K562 (cell line): ENCODE measurements around the gene EPS8. TPM values are rescaled to one million over a fixed set of nuclear protein-coding genes. Genes with fewer than 3 reads are reported as not detected.

Experiments used
- ATAC-seq: fragments of 200-7000 bp; cut with Tn5 transposase; 3 replicates; pipeline ENCODE4 v1.9.1; 2020; ENCODE audit warnings: moderate library complexity
- BruUV-seq: library from RNA; stranded (reverse); fragments of 400-500 nt; replicated peaks from 2 replicates; lab custom pipeline; 2021; lab: Mats Ljungman, UMichigan
- CTCF ChIA-PET: fragments of 300-600 bp; formaldehyde crosslinking; extraction: SDS; loops from one replicate; lab custom pipeline; 2021; ENCODE audit warnings: low intra/inter-chr PET ratio; lab: Yijun Ruan, JAX
- POLR2A ChIA-PET: fragments of 300-600, 350-650 bp; sonication (Branson Sonifier 250); formaldehyde crosslinking; extraction: SDS; loops from one replicate; lab custom pipeline; 2021; ENCODE audit warnings: antibody characterized with exemption, inconsistent platforms; lab: Yijun Ruan, JAX
- DNase-seq, 4 experiments: peaks; one replicate each; pipeline versions ENCODE4 v3.0.0 to v3.0.0-alpha.2; 2011 to 2018; ENCODE audit warnings: low spot score in 3 of 4, mixed read lengths in 3 of 4; ENCODE audit errors: extremely low read depth in 1 of 4
- FAIRE-seq: peaks from 2 replicates; lab custom pipeline; 2011; peaks lifted over from hg19 to GRCh38; lab: Jason Lieb, UNC
- H2AFZ ChIP-seq: 2 replicates; pipeline ENCODE4 v1.6.0; 2011; ENCODE audit warnings: low read depth, low read length, control low read depth, inconsistent platforms
- H3K27ac ChIP-seq: fragments of 200-600 bp; 3 replicates; pipeline ENCODE4 v1.8.0; 2011; ENCODE audit warnings: low read depth, mild to moderate bottlenecking, control low read depth, inconsistent platforms, low read length, moderate library complexity, mixed read lengths; ENCODE audit errors: extremely low read depth
- H3K27me3 ChIP-seq, 2 experiments: fragments of 300-600 bp in 1 of 2; 2 replicates in 1 of 2; 3 replicates in 1 of 2; pipeline versions ENCODE4 v1.6.0 to v1.8.0; 2011; ENCODE audit warnings: inconsistent platforms in 2 of 2, low read length in 2 of 2, mild to moderate bottlenecking in 1 of 2, mixed read lengths in 1 of 2, moderate library complexity in 1 of 2; ENCODE audit not compliant: control insufficient read depth in 2 of 2, insufficient read depth in 2 of 2
- H3K36me3 ChIP-seq: fragments of 300-600 bp; 3 replicates; pipeline ENCODE4 v1.8.0; 2011; ENCODE audit warnings: mild to moderate bottlenecking, low read length, inconsistent platforms; ENCODE audit not compliant: control insufficient read depth, insufficient read depth
- H3K4me1 ChIP-seq, 2 experiments: fragments of 200-600 bp in 1 of 2; replicated peaks in 1 of 2; 2 replicates in 1 of 2; 3 replicates in 1 of 2; pipeline versions ENCODE4 v1.5.1 to v1.8.0; 2011; ENCODE audit warnings: inconsistent platforms in 2 of 2, low read length in 2 of 2, mild to moderate bottlenecking in 1 of 2, mixed read lengths in 1 of 2, moderate library complexity in 1 of 2; ENCODE audit not compliant: control insufficient read depth in 2 of 2, insufficient read depth in 2 of 2
- H3K4me2 ChIP-seq: 2 replicates; pipeline ENCODE4 v1.6.1; 2011; ENCODE audit warnings: low read length, control low read depth, inconsistent platforms, mixed read lengths; ENCODE audit not compliant: insufficient read depth
- H3K4me3 ChIP-seq: fragments of 200-600 bp; sonication (generic), shearing (Covaris generic); 2 replicates; pipeline ENCODE4 v1.5.1; 2016; ENCODE audit warnings: control low read depth, inconsistent platforms
- H3K79me2 ChIP-seq: fragments of 200-600 bp; 3 replicates; pipeline ENCODE4 v1.8.0; 2011; ENCODE audit warnings: low read length, inconsistent platforms; ENCODE audit not compliant: control insufficient read depth, insufficient read depth
- H3K9ac ChIP-seq, 2 experiments: 2 replicates each; pipeline versions ENCODE4 v1.6.0 to v1.6.1; 2011; ENCODE audit warnings: low read depth in 2 of 2, low read length in 2 of 2, control low read depth in 1 of 2, inconsistent platforms in 1 of 2, mild to moderate bottlenecking in 1 of 2, mixed read lengths in 1 of 2; ENCODE audit not compliant: insufficient read depth in 1 of 2
- H3K9me1 ChIP-seq: one replicate; pipeline ENCODE4 v1.6.0; 2011; ENCODE audit warnings: inconsistent platforms, mild to moderate bottlenecking, low read length, moderate library complexity; ENCODE audit not compliant: control insufficient read depth, insufficient read depth
- H3K9me3 ChIP-seq: replicated peaks from 2 replicates; pipeline ENCODE4 v1.5.1; 2011; ENCODE audit warnings: low read depth, low read length, inconsistent platforms; ENCODE audit not compliant: control insufficient read depth, insufficient read depth
- H4K20me1 ChIP-seq: replicated peaks from 2 replicates; pipeline ENCODE4 v1.6.1; 2011; ENCODE audit warnings: low read length, inconsistent platforms, mixed read lengths; ENCODE audit not compliant: control insufficient read depth, insufficient read depth
- BCOR ChIP-seq: fragments of 450-650 bp; IDR thresholded peaks from 2 replicates; pipeline ENCODE4 v1.6.1; 2016
- CEBPB ChIP-seq: fragments of 450-650 bp; IDR thresholded peaks from 2 replicates; pipeline ENCODE4 v1.6.1; 2016; ENCODE audit warnings: missing genetic modification characterization, missing compliant biosample characterization
- EZH2 ChIP-seq: IDR thresholded peaks from 2 replicates; pipeline ENCODE4 v1.6.1; 2012; ENCODE audit warnings: low read depth, mild to moderate bottlenecking, inconsistent platforms, low read length, borderline replicate concordance
- LEF1 ChIP-seq: fragments of 450-650 bp; IDR thresholded peaks from 2 replicates; pipeline ENCODE4 v1.6.1; 2016; ENCODE audit warnings: mild to moderate bottlenecking
- NR2C1 ChIP-seq, 2 experiments: fragments of 450-650 bp; IDR thresholded peaks; 2 replicates each; pipeline ENCODE4 v1.6.1; 2017; ENCODE audit warnings: mild to moderate bottlenecking in 2 of 2, antibody characterized with exemption in 1 of 2, inconsistent platforms in 1 of 2, missing compliant biosample characterization in 1 of 2, missing genetic modification characterization in 1 of 2
- POLR2G ChIP-seq: fragments of 200-400 bp; formaldehyde crosslinking; IDR thresholded peaks from 2 replicates; pipeline ENCODE4 v1.6.1; 2017; ENCODE audit warnings: low read depth, mild to moderate bottlenecking, antibody characterized with exemption, low read length, moderate library complexity
- ZFPM2 ChIP-seq: fragments of 250-450 bp; sonication (Bioruptor Pico); IDR thresholded peaks from 2 replicates; pipeline ENCODE4 v1.5.1; 2022; ENCODE audit warnings: mild to moderate bottlenecking
- ZNF384 ChIP-seq: IDR thresholded peaks from 2 replicates; pipeline ENCODE4 v1.6.1; 2012; ENCODE audit warnings: low read depth, low read length, improper control_type of control experiment
- WGBS: fragments of 100-300 bp; shearing (Covaris generic); methylation state at CpG from one replicate; pipeline ENCODE4 v1.1.6; 2016; ENCODE audit warnings: low coverage, mixed read lengths; ENCODE audit not compliant: insufficient coverage; ENCODE audit errors: missing lambda C conversion rate; 5-methylcytosine and 5-hydroxymethylcytosine counted together
- in situ Hi-C: fragments of 300-500 bp; cut with MboI; formaldehyde crosslinking; loops from 4 replicates; pipeline ENCODE4 v1.15.0; 2018; ENCODE audit warnings: inconsistent platforms, mixed read lengths
- intact Hi-C: fragments of 100-400 bp; cut with micrococcal nuclease; formaldehyde crosslinking; loops from 2 replicates; pipeline ENCODE4 v1.14.2; 2022
- polyA plus RNA-seq, 8 experiments: library from polyadenylated mRNA; depleted of rRNA in 4 of 8; stranded (reverse) in 5 of 8; unstranded in 3 of 8; fragments of >200 nt; fragmentation: Nextera tagmentation in 2 of 8; fragmentation: Illumina TruSeq in 1 of 8; extraction: Ambion mirVana in 2 of 8; extraction: Trizol in 1 of 8; gene quantifications; 2 replicates each; pipeline versions ENCODE4 v1.2.1 to v1.2.3, GENCODE V29; 2011 to 2014; ENCODE audit warnings: inconsistent platforms in 1 of 8, missing spikeins in 1 of 8
- total RNA-seq, 7 experiments: library from RNA; depleted of rRNA in 6 of 7; stranded (reverse); fragments of >200 nt in 6 of 7; fragmentation: Illumina TruSeq in 2 of 7; extraction: Trizol in 2 of 7; gene quantifications; 2 replicates each; pipeline versions ENCODE4 v1.2.1 to v1.2.3, GENCODE V29; 2011 to 2021; ENCODE audit warnings: low replicate concordance in 1 of 7
- TF ChIP-seq, protein P1 (sequence below): fragments of 250-450 bp; sonication (Bioruptor Pico); IDR thresholded peaks from 2 replicates; pipeline ENCODE4 v1.8.0; 2021; ENCODE audit warnings: mild to moderate bottlenecking, moderate library complexity
- TF ChIP-seq, protein P2 (sequence below): fragments of 450-650 bp; formaldehyde crosslinking; IDR thresholded peaks from 2 replicates; pipeline ENCODE4 v1.4.0; 2020; ENCODE audit warnings: mild to moderate bottlenecking, moderate library complexity

The EPS8 gene
- total and polyA plus RNA-seq, 9 of the 15 experiments (the other 6 are each of a cell fraction or from before 2014, with no cell fraction given) = 0.10 to 1.9 (median 0.33) TPM

DNA sequence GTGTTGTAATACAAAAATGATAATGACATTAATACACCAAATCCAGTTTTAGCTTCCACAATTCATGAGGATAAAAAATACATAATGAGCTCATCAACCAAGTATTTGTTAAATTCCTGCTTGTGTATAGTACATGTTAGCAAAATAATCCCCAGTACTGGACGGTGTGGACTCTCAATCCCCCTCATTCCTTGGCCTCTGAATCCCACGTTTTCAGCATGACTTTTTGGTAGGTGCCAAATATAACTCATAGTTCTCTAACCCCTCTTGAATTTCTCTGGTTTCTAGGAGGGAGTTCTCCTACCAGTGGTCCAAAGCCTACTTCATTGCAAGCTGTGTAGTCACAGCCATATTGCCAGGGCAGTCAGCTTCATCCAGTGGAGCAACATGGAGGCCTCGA, 41.4 kb upstream of the EPS8 start:
- H3K4me2 ChIP-seq = no peak overlapping the region
- no peak for DNase-seq
- no peaks in the 10 kb centered on the region for H3K27me3 ChIP-seq
- H3K4me3 ChIP-seq = no peak overlapping the region
- no peaks in the 10 kb centered on the region for H3K79me2 ChIP-seq
- no TSS peak for BruUV-seq
- CTCF ChIA-PET = no interaction called here
- H3K27ac ChIP-seq = no peak overlapping the region
- ATAC-seq = no peak
- no peak for FAIRE-seq
- TF ChIP-seq POLR2G (no peak), BCOR (no peak), EZH2 (no peak), NR2C1 (IDR thresholded peaks at IDR 0.05) (no peak), NR2C1 (tag; IDR thresholded peaks at IDR 0.05) (no peak), LEF1 (no peak), ZNF384 (no peak), CEBPB (tag) (no peak), ZFPM2 (no peak)
- TF ChIP-seq, protein P1, sequence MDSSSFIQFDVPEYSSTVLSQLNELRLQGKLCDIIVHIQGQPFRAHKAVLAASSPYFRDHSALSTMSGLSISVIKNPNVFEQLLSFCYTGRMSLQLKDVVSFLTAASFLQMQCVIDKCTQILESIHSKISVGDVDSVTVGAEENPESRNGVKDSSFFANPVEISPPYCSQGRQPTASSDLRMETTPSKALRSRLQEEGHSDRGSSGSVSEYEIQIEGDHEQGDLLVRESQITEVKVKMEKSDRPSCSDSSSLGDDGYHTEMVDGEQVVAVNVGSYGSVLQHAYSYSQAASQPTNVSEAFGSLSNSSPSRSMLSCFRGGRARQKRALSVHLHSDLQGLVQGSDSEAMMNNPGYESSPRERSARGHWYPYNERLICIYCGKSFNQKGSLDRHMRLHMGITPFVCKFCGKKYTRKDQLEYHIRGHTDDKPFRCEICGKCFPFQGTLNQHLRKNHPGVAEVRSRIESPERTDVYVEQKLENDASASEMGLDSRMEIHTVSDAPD = no peak
- TF ChIP-seq, protein P2, sequence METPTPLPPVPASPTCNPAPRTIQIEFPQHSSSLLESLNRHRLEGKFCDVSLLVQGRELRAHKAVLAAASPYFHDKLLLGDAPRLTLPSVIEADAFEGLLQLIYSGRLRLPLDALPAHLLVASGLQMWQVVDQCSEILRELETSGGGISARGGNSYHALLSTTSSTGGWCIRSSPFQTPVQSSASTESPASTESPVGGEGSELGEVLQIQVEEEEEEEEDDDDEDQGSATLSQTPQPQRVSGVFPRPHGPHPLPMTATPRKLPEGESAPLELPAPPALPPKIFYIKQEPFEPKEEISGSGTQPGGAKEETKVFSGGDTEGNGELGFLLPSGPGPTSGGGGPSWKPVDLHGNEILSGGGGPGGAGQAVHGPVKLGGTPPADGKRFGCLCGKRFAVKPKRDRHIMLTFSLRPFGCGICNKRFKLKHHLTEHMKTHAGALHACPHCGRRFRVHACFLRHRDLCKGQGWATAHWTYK (CRISPR knock-in tag) = no peak
- TF ChIP-seq, all 486 proteins: peak for 0
- 0% methylated on average over 2 of the region's 3 CpGs for WGBS
- Histone ChIP-seq H3K9me3 (no peaks in the 10 kb centered on the region), H2AFZ (no peak overlapping the region), H4K20me1 (no peaks in the 10 kb centered on the region), H3K9ac (no peak overlapping the region), H3K9me1 (no peaks in the 10 kb centered on the region), H3K36me3 (no peaks in the 10 kb centered on the region), H3K4me1 (no peaks in the 10 kb centered on the region)
- intact Hi-C loops = no loop called here
- POLR2A ChIA-PET = no interaction called here
- in situ Hi-C loops = no loop called here
